ENCODE results near the gene QKI.

The QKI gene

GRCh38 chr6:163579880-163580295, 165.4 kb downstream of the QKI start:
- Histone ChIP-seq H3K79me2 (ENCODE audit: insufficient read depth, low read depth) (no peaks in the 10 kb centered on the region), H3K27ac (no peak overlapping the region), H2AFZ (ENCODE audit: low read depth) (no peak overlapping the region), H3K9ac (no peak overlapping the region), H3K36me3 (ENCODE audit: insufficient read depth) (no peaks in the 10 kb centered on the region), H3K4me1 (ENCODE audit: low read depth, poor library complexity, severe bottlenecking) (no peaks in the 10 kb centered on the region), H3K27me3 (ENCODE audit: insufficient read depth, low read depth) (no peaks in the 10 kb centered on the region), H3K4me2 (no peak overlapping the region), H3K4me3 (IDR thresholded peaks at IDR 0.05; ENCODE audit: insufficient read depth, low read depth, low read length) (no peak overlapping the region), H4K20me1 (ENCODE audit: insufficient read depth) (no peaks in the 10 kb centered on the region)
- TF ChIP-seq CTCF (conservative IDR thresholded peaks at IDR 0.05; ENCODE audit: low read depth, low read length), result no peak

GRCh38 chr6:163580311-163581030, 166.0 kb downstream of the QKI start:
- Histone ChIP-seq H2AFZ (ENCODE audit: low read depth) (no peak overlapping the region), H3K27ac (no peak overlapping the region), H3K4me2 (no peak overlapping the region), H3K79me2 (ENCODE audit: insufficient read depth, low read depth) (no peaks in the 10 kb centered on the region), H3K9ac (no peak overlapping the region), H3K36me3 (ENCODE audit: insufficient read depth) (no peaks in the 10 kb centered on the region), H3K27me3 (ENCODE audit: insufficient read depth, low read depth) (no peaks in the 10 kb centered on the region), H3K4me3 (IDR thresholded peaks at IDR 0.05; ENCODE audit: insufficient read depth, low read depth, low read length) (no peak overlapping the region), H3K4me1 (ENCODE audit: low read depth, poor library complexity, severe bottlenecking) (no peaks in the 10 kb centered on the region), H4K20me1 (ENCODE audit: insufficient read depth) (no peaks in the 10 kb centered on the region)
- TF ChIP-seq CTCF (conservative IDR thresholded peaks at IDR 0.05; ENCODE audit: low read depth, low read length), result no peak

GRCh38 chr6:163583558-163583957, 169.0 kb downstream of the QKI start:
- Histone ChIP-seq H2AFZ (ENCODE audit: low read depth) (no peak overlapping the region), H3K4me2 (no peak overlapping the region), H3K79me2 (ENCODE audit: insufficient read depth, low read depth) (no peaks in the 10 kb centered on the region), H3K27me3 (ENCODE audit: insufficient read depth, low read depth) (no peaks in the 10 kb centered on the region), H3K4me3 (IDR thresholded peaks at IDR 0.05; ENCODE audit: insufficient read depth, low read depth, low read length) (no peak overlapping the region), H4K20me1 (ENCODE audit: insufficient read depth) (no peaks in the 10 kb centered on the region), H3K36me3 (ENCODE audit: insufficient read depth) (no peaks in the 10 kb centered on the region), H3K9ac (no peak overlapping the region), H3K27ac (no peak overlapping the region), H3K4me1 (ENCODE audit: low read depth, poor library complexity, severe bottlenecking) (no peaks in the 10 kb centered on the region)
- TF ChIP-seq CTCF (conservative IDR thresholded peaks at IDR 0.05; ENCODE audit: low read depth, low read length), result no peak

GRCh38 chr6:163585932-163586437, 171.5 kb downstream of the QKI start:
- H3K4me1 ChIP-seq (ENCODE audit: low read depth, poor library complexity, severe bottlenecking), result no peaks in the 10 kb centered on the region
- no peak overlapping the region for H3K4me3 ChIP-seq (IDR thresholded peaks at IDR 0.05; ENCODE audit: insufficient read depth, low read depth, low read length)
- no peak overlapping the region for H3K9ac ChIP-seq
- H3K36me3 ChIP-seq (ENCODE audit: insufficient read depth), result no peaks in the 10 kb centered on the region
- TF ChIP-seq CTCF (conservative IDR thresholded peaks at IDR 0.05; ENCODE audit: low read depth, low read length), result no peak
- H2AFZ ChIP-seq (ENCODE audit: low read depth), result no peak overlapping the region
- H3K27me3 ChIP-seq (ENCODE audit: insufficient read depth, low read depth), result no peaks in the 10 kb centered on the region
- H3K79me2 ChIP-seq (ENCODE audit: insufficient read depth, low read depth), result no peaks in the 10 kb centered on the region
- H3K27ac ChIP-seq, result no peak overlapping the region
- H4K20me1 ChIP-seq (ENCODE audit: insufficient read depth), result no peaks in the 10 kb centered on the region
- H3K4me2 ChIP-seq, result no peak overlapping the region
